ENCODE measurements around the gene S100A16.
"Not testable (repeated sequence)": the region's sequence is repeated elsewhere in the genome, so short reads cannot be mapped to it uniquely, and the experiment has no call there.

The S100A16 gene

GRCh38 chr1:153614189-153614900, 1.4 kb upstream of the S100A16 start:
- no peak for DNase-seq

- no peak for DNase-seq
Observed at GRCh38 chr1:153613406-153613805, 469 bp upstream of the S100A16 start.

GRCh38 chr1:153612111-153612754, 704 bp downstream of the S100A16 start:
- no peak for DNase-seq

GRCh38 chr1:153611356-153611755, 1.6 kb downstream of the S100A16 start:
- no peak for DNase-seq

- no peak for DNase-seq
Observed at GRCh38 chr1:153610811-153611301, 2.1 kb downstream of the S100A16 start.

GRCh38 chr1:153610334-153610733, 2.6 kb downstream of the S100A16 start:
- peak in 1 of 2 experiments; percentile 24 for DNase-seq

- no peak for DNase-seq
Observed at GRCh38 chr1:153609585-153609907, 3.4 kb downstream of the S100A16 start.

GRCh38 chr1:153608742-153609584, 4.0 kb downstream of the S100A16 start:
- DNase-seq, result no peak

- no peak for DNase-seq
Observed at GRCh38 chr1:153608089-153608682, 4.8 kb downstream of the S100A16 start.

- DNase-seq, result no peak
Observed at GRCh38 chr1:153607381-153607780, 5.6 kb downstream of the S100A16 start.

GRCh38 chr1:153606194-153606593, 6.7 kb downstream of the S100A16 start:
- DNase-seq, result no peak

GRCh38 chr1:153602749-153603148, 10.2 kb downstream of the S100A16 start:
- DNase-seq, result no peak

- no peak for DNase-seq
Observed at GRCh38 chr1:153599847-153600246, 13.1 kb downstream of the S100A16 start.

GRCh38 chr1:153598309-153599172, 14.4 kb downstream of the S100A16 start:
- DNase-seq, result peak in 1 of 2 experiments; percentile 19

GRCh38 chr1:153597206-153597605, 15.7 kb downstream of the S100A16 start:
- no peak for DNase-seq

- DNase-seq, result no peak
Observed at GRCh38 chr1:153592748-153593147, 20.2 kb downstream of the S100A16 start.

- no peak for DNase-seq
Observed at GRCh38 chr1:153588482-153588881, 24.5 kb downstream of the S100A16 start.

- DNase-seq, result not testable (repeated sequence)
Observed at GRCh38 chr1:153588033-153588432, 24.9 kb downstream of the S100A16 start.

- no peak for DNase-seq
Observed at GRCh38 chr1:153587314-153587713, 25.6 kb downstream of the S100A16 start.

- no peak for DNase-seq
Observed at GRCh38 chr1:153586347-153586746, 26.6 kb downstream of the S100A16 start.

- DNase-seq, result no peak
Observed at GRCh38 chr1:153585006-153585405, 27.9 kb downstream of the S100A16 start.

GRCh38 chr1:153583976-153584375, 29.0 kb downstream of the S100A16 start:
- DNase-seq, result no peak
